ENCODE measurements around the gene PSTK. TPM values are rescaled to one million over a fixed set of nuclear protein-coding genes. Genes with fewer than 3 reads are reported as not detected.

Gene PSTK, protein sequence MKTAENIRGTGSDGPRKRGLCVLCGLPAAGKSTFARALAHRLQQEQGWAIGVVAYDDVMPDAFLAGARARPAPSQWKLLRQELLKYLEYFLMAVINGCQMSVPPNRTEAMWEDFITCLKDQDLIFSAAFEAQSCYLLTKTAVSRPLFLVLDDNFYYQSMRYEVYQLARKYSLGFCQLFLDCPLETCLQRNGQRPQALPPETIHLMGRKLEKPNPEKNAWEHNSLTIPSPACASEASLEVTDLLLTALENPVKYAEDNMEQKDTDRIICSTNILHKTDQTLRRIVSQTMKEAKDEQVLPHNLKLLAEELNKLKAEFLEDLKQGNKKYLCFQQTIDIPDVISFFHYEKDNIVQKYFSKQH
- 14.1 and 16.6 TPM in 2 replicates for total RNA-seq (2014; rRNA removed; shearing (Covaris generic))

DNA sequence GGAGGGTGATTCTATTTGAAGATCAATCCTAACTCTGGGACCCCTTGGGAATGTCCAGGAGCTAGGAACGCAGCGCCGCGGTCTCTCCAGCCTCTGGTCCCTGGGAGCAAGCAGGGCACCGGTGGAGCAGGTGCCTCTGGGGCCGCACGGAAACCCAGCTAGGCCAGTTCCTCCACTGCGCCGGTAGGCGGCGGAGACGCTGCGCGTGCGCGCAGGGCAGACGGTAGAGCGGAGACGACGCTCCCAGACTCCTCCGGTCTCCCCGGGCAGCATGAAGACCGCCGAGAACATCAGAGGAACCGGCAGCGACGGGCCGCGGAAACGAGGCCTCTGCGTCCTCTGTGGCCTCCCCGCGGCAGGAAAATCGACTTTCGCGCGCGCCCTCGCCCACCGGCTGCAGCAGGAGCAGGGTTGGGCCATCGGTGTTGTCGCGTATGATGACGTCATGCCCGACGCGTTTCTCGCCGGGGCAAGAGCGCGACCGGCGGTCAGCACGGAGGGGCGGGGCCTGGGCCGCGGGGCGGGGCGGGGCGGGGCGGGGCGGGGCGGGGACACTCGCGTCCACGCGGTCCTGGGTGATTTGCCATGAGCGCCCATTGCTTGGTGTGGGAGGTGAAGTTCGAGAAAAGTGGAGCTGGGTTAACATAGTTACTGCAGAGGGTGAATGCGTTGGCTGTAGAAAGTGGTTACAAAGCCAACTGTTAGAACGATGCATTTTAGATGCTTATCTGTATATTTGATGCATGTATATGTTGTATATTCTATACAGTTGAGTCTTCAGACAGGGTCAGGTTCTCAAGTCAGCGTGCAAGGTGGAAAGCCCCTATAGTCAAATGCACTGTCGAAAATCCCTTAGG is at the start of gene PSTK:
PSTK (plus strand) TSS at position 193 of the 857 bp plus-strand sequence; CDS start at position 272, 79 bp downstream.
- peak; percentile 82 for DNase-seq (ENCODE audit: low read depth)

DNA sequence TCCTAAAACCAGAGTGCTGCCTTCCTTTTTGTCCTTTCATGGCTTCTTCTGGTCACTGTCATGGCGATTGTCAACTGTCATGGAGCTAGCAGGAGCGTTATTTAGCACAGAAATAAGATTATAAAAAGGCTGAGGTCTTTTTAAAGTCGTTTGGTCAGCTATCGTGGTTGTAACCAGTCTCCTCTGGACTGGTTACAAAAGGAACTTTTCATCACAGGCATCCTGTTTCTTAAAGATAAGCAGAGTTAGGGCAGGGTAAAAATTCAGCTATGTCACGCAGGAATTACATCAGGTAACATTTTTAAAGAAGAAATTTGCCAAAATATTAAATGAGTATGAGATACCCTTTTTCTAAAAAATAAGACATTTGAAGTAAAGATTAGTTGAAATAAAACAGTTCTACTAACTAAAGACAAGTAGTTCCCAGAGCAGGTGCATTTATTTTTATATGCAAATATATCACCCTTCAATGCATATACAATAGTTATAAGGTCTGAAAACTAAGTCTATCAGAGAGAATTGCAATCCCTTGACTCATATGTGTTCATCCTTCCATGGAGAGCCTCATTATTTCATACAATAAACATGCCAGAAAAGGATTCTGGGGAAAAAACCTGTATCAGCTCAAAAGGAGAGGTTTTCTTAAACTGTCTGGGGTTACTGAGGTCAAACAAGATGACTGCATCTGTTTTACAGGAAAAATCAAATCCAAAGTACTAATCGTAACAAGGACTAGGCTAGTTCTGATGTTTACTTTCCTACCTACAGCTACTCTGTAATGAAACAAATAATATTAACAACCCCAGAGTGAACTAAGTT is 48.9 kb upstream of the PSTK start:
- DNase-seq (ENCODE audit: low read depth): no peak

DNA sequence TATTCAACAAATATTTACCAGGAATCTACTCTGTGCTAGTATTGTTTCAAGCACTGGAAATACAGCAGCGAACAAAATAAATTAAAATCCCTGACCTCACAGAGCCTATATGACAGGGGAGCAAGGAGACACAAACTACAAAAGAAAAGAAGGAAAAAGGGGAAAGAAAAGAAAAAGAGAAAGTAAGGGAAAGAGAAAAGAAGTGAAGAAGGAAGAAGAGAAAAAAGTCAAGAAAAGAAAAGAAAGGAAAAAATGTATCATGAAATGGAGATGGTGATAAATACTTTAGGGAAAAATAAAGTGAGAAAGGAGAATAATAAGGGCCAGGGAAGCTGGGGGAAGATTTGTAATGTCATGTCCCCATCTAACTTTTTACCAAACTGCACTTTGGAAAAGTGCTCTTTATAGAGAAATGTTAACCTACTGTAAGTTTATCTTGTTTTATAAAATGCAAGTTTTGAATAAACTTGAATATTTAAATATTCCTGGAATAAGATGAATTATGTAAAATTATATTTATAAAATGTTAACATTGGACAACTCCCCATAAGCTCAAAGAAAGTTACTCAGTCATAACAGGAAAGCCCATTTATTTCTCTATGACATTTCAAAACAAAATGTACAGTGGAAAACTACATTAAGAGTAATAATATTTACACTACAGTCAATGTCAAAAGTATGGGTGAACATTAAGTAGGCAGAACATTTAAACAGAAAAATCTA is 40.9 kb upstream of the PSTK start:
- no peak for DNase-seq (ENCODE audit: low read depth)

DNA sequence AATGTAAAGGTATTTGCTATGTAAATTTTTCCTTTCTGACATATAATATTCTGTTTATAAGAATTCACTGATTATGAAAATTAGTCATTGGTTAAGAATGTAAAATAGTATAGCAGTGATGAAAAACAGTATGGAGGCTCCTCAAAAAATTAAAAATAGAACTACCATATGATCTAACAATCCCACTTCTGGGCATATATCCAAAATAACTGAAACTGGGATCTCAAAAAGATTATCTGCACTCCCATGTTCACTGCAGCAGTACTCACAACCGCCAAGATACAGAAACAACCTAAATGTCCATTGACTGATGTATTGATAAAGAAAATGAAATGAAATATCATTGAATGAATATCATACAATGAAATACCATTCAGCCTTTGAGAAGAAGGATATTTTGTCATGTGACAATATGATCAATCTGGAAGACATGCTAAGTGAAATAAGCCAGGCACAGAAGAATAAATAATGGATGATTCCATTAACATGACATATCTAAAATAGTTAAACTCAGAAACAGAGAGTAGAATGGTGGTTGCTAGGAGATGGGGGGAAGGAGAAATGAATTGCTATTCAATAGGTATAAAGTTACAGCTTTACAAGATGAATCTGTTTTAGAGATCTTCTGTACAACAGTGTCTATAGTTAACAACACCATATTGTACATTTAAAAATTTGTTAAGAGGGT is 40.2 kb upstream of the PSTK start:
- peak; percentile 15 for DNase-seq (ENCODE audit: low read depth)

DNA sequence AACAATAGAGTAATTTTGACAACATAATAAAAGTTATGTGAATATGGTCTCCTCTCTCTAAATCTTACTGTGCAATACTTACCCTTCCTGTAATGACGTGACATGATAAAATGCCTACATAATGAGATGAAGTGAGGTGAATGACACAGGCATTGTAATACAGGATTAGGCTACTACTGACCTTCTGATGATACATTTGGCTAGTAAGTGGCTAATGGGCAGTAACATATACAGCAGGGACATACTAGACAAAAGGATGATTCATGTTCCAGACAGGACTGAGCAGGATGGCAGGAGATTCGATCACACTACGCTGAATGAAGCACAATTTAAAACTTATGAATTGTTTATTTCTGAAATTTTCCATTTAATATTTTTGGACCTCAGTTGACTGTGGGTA is 30.9 kb upstream of the PSTK start:
- no peak for DNase-seq (ENCODE audit: low read depth)

DNA sequence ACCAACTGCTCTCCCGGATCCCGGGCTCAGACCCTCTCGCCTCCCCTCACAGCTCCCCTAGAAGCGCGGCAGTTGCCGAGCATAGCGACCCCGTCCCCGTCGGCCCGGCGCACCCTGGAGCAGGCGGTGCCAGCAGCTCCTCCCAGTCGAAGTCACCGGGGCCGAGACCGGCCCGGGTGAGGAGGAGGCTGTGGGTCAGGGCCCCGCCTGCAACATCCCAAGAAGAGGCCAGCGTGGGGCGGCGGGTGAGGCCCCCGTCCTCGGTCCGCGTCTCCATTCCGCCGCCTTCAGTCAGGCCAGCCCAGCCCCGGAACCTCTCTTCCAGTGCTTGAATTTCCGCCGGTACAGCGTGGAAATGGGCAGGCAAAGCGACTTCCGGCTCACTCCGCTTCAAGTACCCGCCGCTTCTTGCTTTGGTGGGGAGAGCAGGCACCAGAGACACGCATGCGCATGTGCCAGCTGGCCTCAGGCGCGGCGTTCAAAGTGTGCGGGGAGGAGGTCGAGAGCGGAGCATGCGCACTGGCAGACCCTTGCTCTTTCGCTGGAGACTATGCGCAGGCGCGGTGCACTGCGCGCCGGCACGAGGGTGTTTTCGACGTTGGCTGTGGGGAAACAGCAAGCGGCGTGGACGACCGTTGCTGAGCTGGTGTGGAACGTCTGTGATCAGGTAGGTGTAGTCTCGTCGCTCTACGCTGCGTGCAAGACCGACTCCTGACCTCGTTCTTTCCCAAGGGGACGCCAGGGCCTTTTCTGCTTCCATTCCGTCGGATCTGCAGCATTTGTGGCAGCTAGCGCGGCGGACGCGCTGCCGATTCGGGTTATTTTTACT is 26.1 kb upstream of the PSTK start, which contains the start of gene C10orf88:
C10orf88 (minus strand) TSS at position 326 of the 829 bp plus-strand sequence; CDS start at position 277, 49 bp downstream.
- DNase-seq (ENCODE audit: low read depth): peak; percentile 96

DNA sequence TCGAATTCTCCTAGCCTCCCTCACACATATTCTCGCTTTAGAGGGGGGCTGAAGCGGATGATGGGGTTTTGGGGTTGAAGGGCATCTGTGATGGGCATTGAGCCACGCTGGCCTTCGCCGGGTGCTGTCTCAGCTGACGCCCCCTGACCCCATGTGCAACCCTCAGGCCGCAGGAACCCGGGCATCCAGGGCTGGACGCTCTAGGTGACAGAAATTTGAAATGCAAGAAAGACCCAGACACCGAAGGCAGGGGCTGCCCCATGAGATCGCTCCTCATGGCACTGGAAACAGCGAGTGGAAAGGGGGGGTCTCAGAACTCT is 25.5 kb upstream of the PSTK start:
- DNase-seq (ENCODE audit: low read depth): no peak

DNA sequence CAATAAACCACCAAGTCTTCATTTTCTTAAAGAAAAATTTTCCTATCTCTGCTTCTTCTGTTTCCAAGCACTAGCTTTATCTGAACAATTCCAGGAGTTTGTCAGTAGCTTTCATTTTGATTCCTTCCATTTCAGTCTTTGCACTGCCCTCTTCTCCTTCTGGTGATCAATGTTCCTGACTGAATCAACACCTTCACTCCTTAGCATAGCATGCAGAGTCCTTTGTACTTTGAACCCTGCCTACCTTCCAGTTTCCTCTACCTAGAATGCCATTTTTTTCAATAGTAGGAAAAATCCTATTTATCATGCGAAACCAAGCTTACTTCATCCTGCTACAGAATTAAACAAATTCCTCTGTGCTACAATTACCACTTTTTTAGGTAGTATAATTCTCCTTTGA is 24.3 kb upstream of the PSTK start:
- DNase-seq (ENCODE audit: low read depth): no peak

DNA sequence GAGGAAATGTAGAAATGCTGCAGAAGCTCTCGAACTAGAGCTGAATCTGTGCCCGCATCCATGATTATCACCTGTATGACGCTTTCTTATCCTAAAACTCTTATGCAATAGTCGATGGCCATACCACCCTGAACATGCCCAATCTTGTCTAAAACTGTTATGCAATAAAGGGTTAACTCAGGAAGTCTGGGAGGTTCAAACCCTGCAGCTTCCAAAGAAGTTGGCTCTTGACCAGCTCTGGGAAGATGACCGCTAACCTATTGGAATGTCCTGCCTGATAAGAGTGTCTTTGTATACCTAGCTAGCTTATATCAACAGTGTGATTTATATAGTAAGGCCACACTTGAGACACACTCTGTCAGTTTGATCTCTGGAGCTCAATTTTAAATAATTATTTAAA is 22.7 kb upstream of the PSTK start:
- DNase-seq (ENCODE audit: low read depth): peak; percentile 15

DNA sequence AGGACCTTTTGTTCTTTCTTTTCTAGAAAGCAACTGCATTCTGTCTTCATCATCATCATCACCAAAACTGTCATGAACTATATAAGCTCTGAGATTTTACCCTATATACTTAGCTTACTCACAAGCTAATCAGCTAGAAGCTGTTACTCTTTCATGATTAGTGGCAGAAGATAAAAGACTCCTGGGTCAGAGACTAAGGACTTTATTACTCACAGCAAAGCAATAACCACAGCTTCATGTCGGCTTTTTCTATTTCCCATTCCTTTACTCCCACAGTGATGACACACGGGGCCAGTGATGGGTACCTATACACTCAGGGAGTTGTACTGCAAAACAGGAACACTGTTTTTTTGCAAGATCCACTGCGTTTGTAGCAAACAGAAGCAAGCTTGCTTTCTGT is 17.8 kb upstream of the PSTK start:
- DNase-seq (ENCODE audit: low read depth): no peak

DNA sequence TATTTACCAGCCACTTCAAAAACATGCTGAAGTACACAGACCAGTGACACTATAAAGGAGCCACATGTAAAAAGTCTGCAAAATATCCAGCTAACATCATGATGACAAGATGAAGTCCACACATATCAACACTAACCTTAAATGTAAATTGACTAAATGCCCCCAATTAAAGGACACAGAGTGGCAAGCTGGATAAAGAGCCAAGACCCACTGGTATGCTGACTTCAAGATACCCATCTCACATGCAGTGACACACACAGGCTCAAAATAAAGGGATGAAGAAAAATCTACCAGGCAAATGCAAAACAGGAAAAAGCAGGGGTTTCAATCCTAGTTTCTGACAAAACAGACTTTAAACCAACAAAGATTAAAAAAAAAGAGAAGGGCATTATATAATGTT is 13.3 kb upstream of the PSTK start:
- no peak for DNase-seq (ENCODE audit: low read depth)

DNA sequence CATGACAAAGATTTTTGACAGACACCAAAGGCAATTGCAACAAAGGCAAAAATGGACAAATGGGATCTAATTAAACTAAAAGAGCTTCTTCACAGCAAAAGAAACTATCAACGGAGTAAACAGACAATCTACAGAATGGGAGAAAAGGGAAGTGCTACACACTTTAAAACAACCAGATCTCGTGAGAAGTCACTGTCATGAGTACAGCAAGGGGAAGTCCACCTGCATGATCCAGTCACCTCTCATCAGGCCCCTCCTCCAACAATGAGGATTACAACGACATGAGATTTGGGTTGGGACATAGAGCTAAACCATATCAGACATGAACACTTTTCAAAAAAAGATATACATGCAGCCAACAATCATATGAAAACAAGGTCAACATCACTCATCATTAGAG is 11.5 kb upstream of the PSTK start:
- no peak for DNase-seq (ENCODE audit: low read depth)

DNA sequence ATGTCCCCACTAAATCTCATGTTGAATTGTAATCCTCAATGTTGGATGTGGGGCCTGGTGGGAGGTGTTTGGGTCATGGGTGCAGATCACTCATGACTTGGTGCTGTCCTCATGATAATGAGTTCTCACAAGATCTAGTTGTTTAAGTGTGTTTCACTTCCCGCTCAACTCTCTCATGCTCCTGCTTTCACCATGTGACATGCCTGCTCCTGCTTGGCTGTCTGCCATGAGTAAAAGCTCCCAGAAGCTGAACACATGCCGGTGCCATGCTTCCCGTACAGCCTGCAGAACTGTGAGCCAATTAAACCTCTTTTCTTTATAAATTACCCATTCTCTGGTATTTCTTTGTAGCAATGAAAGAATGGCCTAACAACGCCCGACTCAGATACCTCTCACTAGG is 6.2 kb upstream of the PSTK start:
- no peak for DNase-seq (ENCODE audit: low read depth)

DNA sequence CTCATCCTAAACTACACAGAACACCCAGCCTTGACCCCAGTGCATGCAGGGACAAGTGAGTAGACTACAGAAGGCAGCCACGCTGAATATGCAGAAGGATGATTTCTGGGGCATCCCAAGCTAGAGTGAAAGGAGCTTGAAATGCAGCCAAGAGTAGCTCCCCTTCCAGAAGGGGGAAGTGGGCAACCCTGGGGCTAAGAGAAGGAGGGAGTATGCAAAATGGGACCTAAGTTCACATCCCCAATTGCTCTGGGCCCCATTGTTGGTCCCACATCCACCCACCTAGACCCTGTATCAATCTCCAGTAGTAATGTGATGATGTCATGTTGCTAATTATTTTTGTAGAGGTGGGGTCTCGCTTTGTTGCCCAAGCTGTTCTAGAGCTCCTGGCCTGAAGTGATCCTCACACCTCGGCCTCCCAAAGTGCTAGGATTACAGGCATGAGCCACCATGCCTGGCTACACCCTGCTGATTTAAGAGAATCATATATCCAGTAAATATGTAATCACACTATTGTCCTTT is 5.6 kb upstream of the PSTK start:
- no peak for DNase-seq (ENCODE audit: low read depth)

DNA sequence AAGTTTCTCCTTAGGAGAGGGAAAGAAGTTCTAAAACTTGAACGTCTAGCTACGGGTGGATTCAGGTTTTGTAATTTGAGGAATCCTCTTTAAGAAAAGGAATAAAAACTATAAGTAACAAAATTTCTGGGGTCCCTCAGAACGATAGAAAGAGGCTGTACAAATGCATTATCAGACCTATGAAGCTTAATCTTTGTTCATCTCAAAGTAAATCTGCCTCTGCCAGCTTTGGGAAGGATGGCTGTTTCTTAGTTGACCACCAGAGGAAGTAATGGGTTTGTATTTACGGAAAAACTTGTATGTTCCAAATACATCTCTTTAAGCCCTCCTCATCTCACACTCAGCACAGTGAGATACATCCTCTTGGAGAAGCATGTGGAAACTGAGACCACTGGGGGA is 864 bp downstream of the PSTK start:
- DNase-seq (ENCODE audit: low read depth): peak; percentile 47

DNA sequence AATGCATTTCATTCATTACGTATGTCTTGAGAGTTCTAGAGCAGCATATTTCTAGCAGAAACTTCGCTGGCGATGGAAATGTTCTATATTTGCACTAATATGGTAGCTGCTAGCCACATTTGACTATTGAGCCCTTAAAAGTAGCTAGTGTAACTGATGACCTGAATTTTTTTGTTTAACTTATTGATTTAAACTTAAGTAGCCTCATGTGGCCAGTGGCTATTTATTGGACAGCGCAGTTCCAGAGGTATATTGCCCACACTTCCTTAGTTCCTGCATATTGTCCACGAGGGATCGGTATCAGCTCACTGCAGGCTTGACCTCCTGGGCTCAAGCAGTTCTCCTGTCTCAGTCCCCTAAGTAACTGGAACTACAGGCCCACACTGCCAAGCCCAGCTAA is 3.7 kb downstream of the PSTK start:
- no peak for DNase-seq (ENCODE audit: low read depth)

DNA sequence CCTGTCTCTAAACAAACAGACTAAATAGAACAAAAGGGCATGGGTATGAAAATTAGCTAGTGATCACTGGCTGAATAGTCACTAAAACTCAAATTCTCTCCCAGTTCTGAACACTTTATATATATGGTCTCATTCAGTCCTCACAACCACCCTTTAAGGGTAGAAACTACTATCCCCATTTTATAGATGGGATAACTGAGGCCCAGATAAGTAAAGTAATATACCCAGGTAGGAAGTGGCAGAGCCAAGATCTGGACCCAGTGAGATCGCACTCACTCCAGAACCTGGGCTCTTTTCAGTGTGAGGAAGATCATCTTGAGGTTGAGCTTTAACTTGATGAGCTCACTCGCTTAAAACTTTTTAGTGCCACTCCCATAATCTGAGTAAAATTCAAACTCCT is 4.5 kb downstream of the PSTK start:
- no peak for DNase-seq (ENCODE audit: low read depth)

DNA sequence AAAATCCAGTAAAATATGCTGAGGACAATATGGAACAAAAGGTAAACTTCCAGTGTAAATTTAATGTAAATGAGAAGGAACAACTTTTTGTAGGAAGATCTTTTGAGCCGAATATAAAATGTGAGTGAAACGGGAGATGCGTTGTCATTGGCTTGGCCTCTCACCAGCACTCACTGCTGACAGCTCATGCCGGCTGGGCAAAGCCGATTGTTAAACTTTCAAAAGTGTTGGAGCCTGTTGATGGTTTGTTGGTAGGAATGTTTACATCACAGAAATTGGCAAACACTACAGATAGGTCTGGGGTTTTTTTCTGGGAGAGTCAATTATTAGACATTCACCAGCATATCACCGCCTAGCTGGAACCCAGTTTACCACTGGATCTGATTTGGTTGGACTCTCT is 6.1 kb downstream of the PSTK start:
- peak; percentile 10 for DNase-seq (ENCODE audit: low read depth)

DNA sequence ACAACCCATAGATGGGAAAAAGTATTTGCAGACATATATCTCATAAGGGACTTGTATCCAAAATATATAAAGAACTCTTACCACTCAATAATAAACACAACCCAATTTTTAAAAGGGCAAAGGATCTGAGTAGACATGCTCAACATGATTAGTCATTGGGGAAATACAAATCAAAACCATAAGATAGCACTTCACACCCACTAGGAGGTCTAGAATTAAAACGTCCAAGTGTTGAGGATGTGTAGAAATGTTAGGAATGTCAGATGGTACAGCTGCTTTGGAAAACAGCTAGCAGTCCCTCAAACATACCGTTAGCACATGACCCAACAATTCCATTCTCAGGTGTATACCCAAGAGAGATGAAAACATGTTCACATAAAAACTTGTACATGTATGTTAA is 8.3 kb downstream of the PSTK start:
- no peak for DNase-seq (ENCODE audit: low read depth)

DNA sequence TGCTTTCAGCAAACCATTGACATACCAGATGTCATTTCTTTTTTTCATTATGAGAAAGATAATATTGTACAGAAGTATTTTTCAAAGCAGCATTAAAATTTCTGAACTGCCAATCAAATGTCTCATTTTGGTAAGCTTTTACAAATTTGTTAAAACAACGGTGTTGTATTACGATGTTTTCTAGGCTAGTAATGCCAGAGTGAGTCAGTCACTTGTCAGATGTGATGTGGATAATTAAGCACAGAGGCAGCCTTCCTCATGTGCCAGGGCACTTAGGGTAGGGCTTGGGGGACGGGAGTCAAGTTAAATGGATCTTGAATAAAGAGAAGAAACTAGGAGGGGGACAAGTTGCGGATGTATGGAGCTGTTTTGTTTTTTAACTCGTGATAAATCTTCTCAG is 10.1 kb downstream of the PSTK start:
- DNase-seq (ENCODE audit: low read depth): peak; percentile 44
